ENCODE measurements around the gene SPTLC1. TPM values are rescaled to one million over a fixed set of nuclear protein-coding genes. Genes with fewer than 3 reads are reported as not detected.
"Not testable (repeated sequence)": the region's sequence is repeated elsewhere in the genome, so short reads cannot be mapped to it uniquely, and the experiment has no call there.

Gene SPTLC1
- total and polyA plus RNA-seq, 11 donors = 10.6 to 41.0 (median 22.1) TPM

DNA sequence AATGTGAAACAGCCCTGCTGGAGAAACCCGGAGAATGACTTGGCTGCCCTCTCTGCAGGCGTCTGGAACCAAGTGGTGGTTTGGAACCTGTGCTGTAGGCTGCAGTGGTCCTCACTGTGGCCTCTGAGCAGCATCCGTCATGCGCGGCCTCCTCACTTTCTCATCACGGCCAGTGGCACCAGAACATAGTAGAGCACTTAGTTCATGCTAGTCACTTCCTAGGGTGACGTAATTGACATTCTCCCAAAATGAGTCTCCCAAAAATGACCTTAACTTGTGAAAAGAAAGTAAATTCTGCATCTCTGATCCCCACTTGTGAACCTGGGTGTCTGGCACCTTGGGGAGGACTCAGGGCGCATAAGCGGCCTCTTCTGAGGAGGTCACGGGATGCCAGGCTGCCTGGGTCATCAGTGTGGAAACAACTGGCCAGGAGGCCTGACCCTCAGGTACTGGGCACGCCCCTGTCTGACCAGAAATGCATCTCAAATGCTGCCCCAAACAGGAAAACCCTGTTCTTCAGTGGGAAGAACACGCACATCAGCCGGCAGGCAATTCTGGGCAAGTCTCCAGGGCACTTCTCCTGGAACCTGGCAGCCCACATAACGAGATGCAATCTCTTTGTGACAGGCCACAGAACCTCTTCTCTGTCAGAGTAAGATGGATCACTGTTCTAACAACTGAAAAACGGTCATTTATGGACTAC lies 36.6 kb upstream of the SPTLC1 start:
- WGBS, 4 donors = 69 to 84% (median 71%) methylated on average over 12 to 15 of the region's 15 CpGs
- H3K4me1 ChIP-seq = peaks cover 0 to 16% (median 6%) of the 10 kb centered on the region in 12 donors
- H3K36me3 ChIP-seq = no peaks in the 10 kb centered on the region
- TF ChIP-seq, protein P1, sequence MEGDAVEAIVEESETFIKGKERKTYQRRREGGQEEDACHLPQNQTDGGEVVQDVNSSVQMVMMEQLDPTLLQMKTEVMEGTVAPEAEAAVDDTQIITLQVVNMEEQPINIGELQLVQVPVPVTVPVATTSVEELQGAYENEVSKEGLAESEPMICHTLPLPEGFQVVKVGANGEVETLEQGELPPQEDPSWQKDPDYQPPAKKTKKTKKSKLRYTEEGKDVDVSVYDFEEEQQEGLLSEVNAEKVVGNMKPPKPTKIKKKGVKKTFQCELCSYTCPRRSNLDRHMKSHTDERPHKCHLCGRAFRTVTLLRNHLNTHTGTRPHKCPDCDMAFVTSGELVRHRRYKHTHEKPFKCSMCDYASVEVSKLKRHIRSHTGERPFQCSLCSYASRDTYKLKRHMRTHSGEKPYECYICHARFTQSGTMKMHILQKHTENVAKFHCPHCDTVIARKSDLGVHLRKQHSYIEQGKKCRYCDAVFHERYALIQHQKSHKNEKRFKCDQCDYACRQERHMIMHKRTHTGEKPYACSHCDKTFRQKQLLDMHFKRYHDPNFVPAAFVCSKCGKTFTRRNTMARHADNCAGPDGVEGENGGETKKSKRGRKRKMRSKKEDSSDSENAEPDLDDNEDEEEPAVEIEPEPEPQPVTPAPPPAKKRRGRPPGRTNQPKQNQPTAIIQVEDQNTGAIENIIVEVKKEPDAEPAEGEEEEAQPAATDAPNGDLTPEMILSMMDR (IDR thresholded peaks at IDR 0.05) = no peak
- TF ChIP-seq POLR2A (IDR thresholded peaks at IDR 0.05) = no peak
- H3K27me3 ChIP-seq = no peaks in the 10 kb centered on the region
- no peak overlapping the region for H3K4me3 ChIP-seq
- intact Hi-C loops (cut with DNase I) = no loop called here
- DNase-seq (no peak), ATAC-seq (no peak)
- no peaks in the 10 kb centered on the region for H3K9me3 ChIP-seq
- peak overlapping the region in 1 of 12 donors; percentile 38 for H3K27ac ChIP-seq

DNA sequence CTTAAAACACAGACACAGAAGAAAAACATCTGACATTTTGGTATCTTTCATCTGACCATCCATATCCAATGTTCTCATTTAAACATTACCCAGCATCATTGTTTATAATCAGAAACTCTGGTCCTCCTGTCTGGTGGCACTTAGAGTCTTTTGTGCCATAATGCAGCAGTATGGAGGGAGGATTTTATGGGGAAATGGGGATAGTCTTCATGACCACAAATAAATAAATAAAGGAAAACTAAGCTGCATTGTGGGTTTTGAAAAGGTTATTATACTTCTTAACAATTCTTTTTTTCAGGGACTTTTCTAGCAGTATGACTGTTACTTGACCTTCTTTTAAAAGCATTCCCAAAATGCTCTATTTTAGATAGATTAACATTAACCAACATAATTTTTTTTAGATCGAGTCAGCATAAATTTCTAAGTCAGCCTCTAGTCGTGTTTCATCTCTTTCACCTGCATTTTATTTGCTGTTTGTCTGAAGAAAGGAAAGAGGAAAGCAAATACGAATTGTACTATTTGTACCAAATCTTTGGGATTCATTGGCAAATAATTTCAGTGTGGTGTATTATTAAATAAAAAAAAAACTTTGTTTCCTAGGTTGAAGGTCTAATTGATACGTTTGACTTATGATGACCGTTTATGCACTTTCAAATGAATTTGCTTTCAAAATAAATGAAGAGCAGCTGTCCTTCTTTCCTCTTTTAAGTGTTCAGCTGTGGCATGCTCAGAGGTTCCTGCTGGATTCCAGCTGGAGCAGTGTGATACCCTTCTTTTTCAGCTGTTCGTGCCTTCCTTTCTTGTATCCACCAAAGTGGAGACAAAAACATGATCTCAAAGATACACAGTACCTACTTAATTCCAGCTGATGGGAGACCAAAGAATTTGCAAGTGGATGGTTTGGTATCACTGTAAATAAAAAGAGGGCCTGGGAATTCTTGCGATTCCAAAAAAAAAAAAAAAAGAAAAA lies 35.6 kb upstream of the SPTLC1 start:
- H3K27ac ChIP-seq; H3K36me3 ChIP-seq; H3K4me3 ChIP-seq; H3K9me3 ChIP-seq; H3K27me3 ChIP-seq; DNase-seq; ATAC-seq; intact Hi-C loops (cut with DNase I): not testable (repeated sequence)
- peaks cover 0 to 27% (median 10%) of the 10 kb centered on the region in 12 donors for H3K4me1 ChIP-seq
- 79 to 89% (median 85%) methylated on average over 7 of the region's 7 CpGs for WGBS, 4 donors

DNA sequence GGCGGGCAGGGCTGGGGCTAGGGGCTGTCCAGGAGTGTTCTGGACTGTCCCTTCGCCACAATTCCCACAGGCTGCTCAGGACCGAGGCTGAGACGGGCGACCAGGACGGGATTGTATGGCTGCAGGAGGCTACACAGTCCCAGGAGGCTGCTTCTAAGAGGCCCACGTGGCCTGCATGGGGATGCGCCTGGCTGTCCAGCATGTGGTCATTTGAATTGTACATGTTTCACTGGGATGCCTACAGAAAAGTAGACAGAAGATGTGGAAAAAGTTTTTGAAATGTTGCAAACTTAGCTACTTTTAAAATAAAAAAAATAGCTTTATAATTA lies 32.6 kb upstream of the SPTLC1 start:
- WGBS, 4 donors = 50 to 74% (median 68%) methylated on average over 8 of the region's 8 CpGs
- peaks cover 0 to 27% (median 10%) of the 10 kb centered on the region in 12 donors for H3K4me1 ChIP-seq
- TF ChIP-seq, protein P1 (IDR thresholded peaks at IDR 0.05) = no peak
- no peak for TF ChIP-seq POLR2A (IDR thresholded peaks at IDR 0.05)
- intact Hi-C loops (cut with DNase I) = loop anchor here in 5 of 10 donors (10.0 kb wide), 5 partner anchors 87 to 647 kb away; partner anchors contain the start of gene IARS1 (in 1 of the 5)
- ATAC-seq = peak in 3 of 4 donors; percentile 14 to 50 (median 39)
- H3K36me3 ChIP-seq = no peaks in the 10 kb centered on the region
- H3K4me3 ChIP-seq = peak overlapping the region in 1 of 12 donors; percentile 0
- no peaks in the 10 kb centered on the region for H3K9me3 ChIP-seq
- no peak for DNase-seq
- no peaks in the 10 kb centered on the region for H3K27me3 ChIP-seq
- peak overlapping the region; percentile 17 to 79 (median 59) for H3K27ac ChIP-seq

DNA sequence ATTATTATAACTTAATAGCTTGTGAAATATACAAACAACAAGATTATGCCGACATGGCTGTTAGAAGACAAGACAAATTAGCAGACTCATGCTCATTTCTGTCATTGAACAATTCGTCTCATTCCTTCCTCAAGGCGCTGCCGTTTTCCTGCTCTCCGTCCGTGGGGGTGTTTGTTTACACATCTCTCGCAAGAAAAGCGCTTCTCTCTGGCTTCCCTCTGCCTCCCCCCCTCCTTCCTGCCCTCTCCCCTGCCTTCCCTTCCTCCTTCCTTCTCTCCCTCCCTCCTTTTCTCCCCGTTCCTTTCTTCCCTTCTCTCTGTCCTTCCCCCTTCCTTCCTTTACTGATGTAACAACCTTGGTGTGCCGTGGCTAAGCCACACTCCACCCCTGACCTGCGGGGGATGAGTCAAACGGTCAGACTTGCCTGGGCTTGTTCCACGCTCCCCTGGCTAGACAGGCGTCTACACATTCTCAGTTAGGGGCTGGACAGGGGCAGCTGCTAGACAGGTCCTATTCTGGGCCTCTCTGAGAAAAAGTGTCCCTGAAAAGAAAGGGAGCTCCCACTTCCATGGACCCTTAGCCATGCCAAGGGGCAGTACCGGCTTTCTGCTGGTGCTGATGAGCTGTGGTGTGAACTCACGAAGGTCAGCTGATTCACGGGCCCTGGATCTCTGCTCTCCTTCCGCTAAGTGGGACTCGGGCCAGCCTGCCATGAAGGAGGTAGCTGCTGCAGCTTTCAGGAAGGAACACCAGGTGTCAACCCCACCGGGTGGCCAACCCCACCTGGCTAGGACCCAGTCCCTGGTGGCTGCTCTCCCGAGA lies 32.0 kb upstream of the SPTLC1 start:
- ATAC-seq = peak; percentile 45 to 91 (median 83)
- Histone ChIP-seq H3K4me3 (peak overlapping the region in 4 of 12 donors; percentile 0 to 19 (median 11)), H3K9me3 (no peaks in the 10 kb centered on the region), H3K27ac (peak overlapping the region; percentile 17 to 79 (median 59)), H3K27me3 (no peaks in the 10 kb centered on the region), H3K36me3 (no peaks in the 10 kb centered on the region), H3K4me1 (peaks cover 0 to 23% (median 10%) of the 10 kb centered on the region in 12 donors)
- intact Hi-C loops (cut with DNase I) = loop anchor here in 5 of 10 donors (10.0 kb wide), 5 partner anchors 88 to 648 kb away; partner anchors contain the start of gene IARS1 (in 1 of the 5)
- DNase-seq = peak in 3 of 5 donors; percentile 45 to 75 (median 68)
- TF ChIP-seq, protein P1 (IDR thresholded peaks at IDR 0.05) = no peak
- no peak for TF ChIP-seq POLR2A (IDR thresholded peaks at IDR 0.05)
- whole genome bisulfite sequencing, 4 donors = 26 to 35% (median 32%) methylated on average over 17 to 21 of the region's 21 CpGs
